Endothelial cell (in vitro differentiated cells): ENCODE data around the gene RBM10. TPM values are rescaled to one million over a fixed set of nuclear protein-coding genes. Genes with fewer than 3 reads are reported as not detected.

Source experiments
- DNase-seq: peaks from one replicate; pipeline ENCODE4 v3.0.0; 2021; ENCODE audit warnings: low spot score
- H3K27ac Mint-ChIP-seq: one replicate; pipeline ENCODE4 v1.8.0; 2021; ENCODE audit warnings: mixed read lengths, inconsistent platforms; ENCODE audit not compliant: unreplicated experiment
- H3K27me3 Mint-ChIP-seq: one replicate; pipeline ENCODE4 v1.8.0; 2021; ENCODE audit warnings: mild to moderate bottlenecking, moderate library complexity, mixed read lengths, inconsistent platforms; ENCODE audit not compliant: unreplicated experiment
- H3K36me3 Mint-ChIP-seq: one replicate; pipeline ENCODE4 v1.8.0; 2021; ENCODE audit warnings: mild to moderate bottlenecking, low read depth, mixed read lengths, inconsistent platforms; ENCODE audit not compliant: unreplicated experiment
- H3K4me1 Mint-ChIP-seq: one replicate; pipeline ENCODE4 v1.8.0; 2021; ENCODE audit warnings: mild to moderate bottlenecking, mixed read lengths, inconsistent platforms; ENCODE audit not compliant: unreplicated experiment
- H3K4me3 Mint-ChIP-seq: one replicate; pipeline ENCODE4 v1.8.0; 2021; ENCODE audit warnings: mild to moderate bottlenecking, mixed read lengths, inconsistent platforms; ENCODE audit not compliant: unreplicated experiment
- H3K9me3 Mint-ChIP-seq: one replicate; pipeline ENCODE4 v1.8.0; 2021; ENCODE audit warnings: mixed read lengths, inconsistent platforms; ENCODE audit not compliant: unreplicated experiment
- CTCF ChIP-seq: fragments of 200-600 bp; sonication (generic); IDR thresholded peaks from one replicate; pipeline ENCODE4 v1.5.0; 2021; ENCODE audit warnings: antibody characterized with exemption; ENCODE audit not compliant: unreplicated experiment
- total RNA-seq: library from RNA; stranded (reverse); fragmentation: NEBNext Ultra II Directional; extraction: Animal tissue kit (Norgen Biotek cat#: 25700); gene quantifications from one replicate; pipeline ENCODE4 v1.2.1, GENCODE V29; 2021; ENCODE audit not compliant: unreplicated experiment

RBM10 gene
- total RNA-seq, 1 donor from 2014 or later = 42.1 TPM

GRCh38 chrX:47217121-47217851 lies 72.3 kb downstream of the RBM10 start:
- no peak for TF ChIP-seq CTCF
- H3K27ac Mint-ChIP-seq = peak overlapping the region; percentile 87
- peaks cover 19% of the 10 kb centered on the region for H3K27me3 Mint-ChIP-seq
- H3K9me3 Mint-ChIP-seq = no peaks in the 10 kb centered on the region
- H3K4me1 Mint-ChIP-seq = peaks cover 32% of the 10 kb centered on the region
- H3K36me3 Mint-ChIP-seq = peaks cover 26% of the 10 kb centered on the region
- peak; percentile 9 for DNase-seq
- H3K4me3 Mint-ChIP-seq = peak overlapping the region; percentile 94

GRCh38 chrX:47217852-47218279 lies 72.8 kb downstream of the RBM10 start:
- peaks cover 32% of the 10 kb centered on the region for H3K4me1 Mint-ChIP-seq
- peaks cover 19% of the 10 kb centered on the region for H3K27me3 Mint-ChIP-seq
- peaks cover 26% of the 10 kb centered on the region for H3K36me3 Mint-ChIP-seq
- no peak for TF ChIP-seq CTCF
- H3K9me3 Mint-ChIP-seq = no peaks in the 10 kb centered on the region
- peak; percentile 82 for DNase-seq
- peak overlapping the region; percentile 95 for H3K27ac Mint-ChIP-seq
- peak overlapping the region; percentile 94 for H3K4me3 Mint-ChIP-seq

GRCh38 chrX:47218280-47218919 lies 73.4 kb downstream of the RBM10 start, which contains the start of gene CDK16:
Gene CDK16 (plus strand): TSS chrX:47218681. CDS start chrX:47223558, 4,877 bp downstream.
- Mint-ChIP-seq H3K9me3 (no peaks in the 10 kb centered on the region), H3K27ac (peak within 1 kb of the TSS; percentile 95), H3K4me1 (peaks cover 32% of the 10 kb centered on the region), H3K4me3 (peak within 1 kb of the TSS; percentile 96), H3K36me3 (peaks cover 22% of the 10 kb centered on the region), H3K27me3 (peaks cover 19% of the 10 kb centered on the region)
- peak; percentile 63 for DNase-seq
- TF ChIP-seq CTCF = no peak

- H3K9me3 Mint-ChIP-seq = no peaks in the 10 kb centered on the region
- peak overlapping the region; percentile 83 for H3K27ac Mint-ChIP-seq
- no peak for TF ChIP-seq CTCF
- peaks cover 29% of the 10 kb centered on the region for H3K4me1 Mint-ChIP-seq
- DNase-seq = peak; percentile 31
- H3K4me3 Mint-ChIP-seq = peak overlapping the region; percentile 96
- H3K27me3 Mint-ChIP-seq = peaks cover 17% of the 10 kb centered on the region
- peaks cover 17% of the 10 kb centered on the region for H3K36me3 Mint-ChIP-seq
Measured at GRCh38 chrX:47218920-47219815, 74.1 kb downstream of the RBM10 start.
